ENCODE measurements around the gene MCFD2. TPM values are rescaled to one million over a fixed set of nuclear protein-coding genes. Genes with fewer than 3 reads are reported as not detected.
A peak's percentile ranks its signal among the peaks of the same experiment; 100 is the strongest.

The MCFD2 gene
- total and polyA plus RNA-seq, 8 donors, result 20.1 to 180 (median 101) TPM

DNA sequence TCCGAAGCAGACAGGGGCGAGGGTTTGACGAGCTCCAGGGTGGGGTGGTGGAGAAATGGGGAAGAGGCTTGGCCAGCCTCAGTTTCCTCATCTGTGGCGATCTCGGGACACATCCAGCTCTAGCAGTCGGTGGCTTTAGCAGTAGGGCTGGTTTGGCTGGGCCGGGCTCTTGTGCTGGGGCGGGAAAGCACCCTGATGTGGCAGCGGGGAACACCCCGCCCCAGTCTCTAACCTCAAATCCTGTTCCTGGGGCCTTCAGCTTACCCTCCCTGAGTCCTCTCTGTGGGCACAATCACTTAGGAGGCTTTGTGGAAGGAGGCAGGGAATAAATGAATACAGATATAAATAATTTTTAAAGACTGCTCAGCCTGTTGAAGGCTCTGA lies 26.5 kb upstream of the MCFD2 start:
- FAIRE-seq (no peak), DNase-seq (peak in 5 of 6 donors; percentile 38 to 79 (median 50)), ATAC-seq (peak; percentile 19 to 63 (median 41))
- Histone ChIP-seq H3K27ac (peak overlapping the region in 3 of 4 donors; percentile 83 to 88 (median 87)), H3K4me1 (peaks cover 12 to 21% (median 14%) of the 10 kb centered on the region in 3 donors), H3K27me3 (no peaks in the 10 kb centered on the region), H3K9me3 (no peaks in the 10 kb centered on the region), H3K36me3 (no peaks in the 10 kb centered on the region), H3K4me3 (peak overlapping the region; percentile 75 to 96 (median 88))
- 1 to 4% methylated on average over 10 of the region's 10 CpGs for WGBS, 2 donors
- intact Hi-C loops (cut with DNase I), result no loop called here
- TF ChIP-seq, protein P1, sequence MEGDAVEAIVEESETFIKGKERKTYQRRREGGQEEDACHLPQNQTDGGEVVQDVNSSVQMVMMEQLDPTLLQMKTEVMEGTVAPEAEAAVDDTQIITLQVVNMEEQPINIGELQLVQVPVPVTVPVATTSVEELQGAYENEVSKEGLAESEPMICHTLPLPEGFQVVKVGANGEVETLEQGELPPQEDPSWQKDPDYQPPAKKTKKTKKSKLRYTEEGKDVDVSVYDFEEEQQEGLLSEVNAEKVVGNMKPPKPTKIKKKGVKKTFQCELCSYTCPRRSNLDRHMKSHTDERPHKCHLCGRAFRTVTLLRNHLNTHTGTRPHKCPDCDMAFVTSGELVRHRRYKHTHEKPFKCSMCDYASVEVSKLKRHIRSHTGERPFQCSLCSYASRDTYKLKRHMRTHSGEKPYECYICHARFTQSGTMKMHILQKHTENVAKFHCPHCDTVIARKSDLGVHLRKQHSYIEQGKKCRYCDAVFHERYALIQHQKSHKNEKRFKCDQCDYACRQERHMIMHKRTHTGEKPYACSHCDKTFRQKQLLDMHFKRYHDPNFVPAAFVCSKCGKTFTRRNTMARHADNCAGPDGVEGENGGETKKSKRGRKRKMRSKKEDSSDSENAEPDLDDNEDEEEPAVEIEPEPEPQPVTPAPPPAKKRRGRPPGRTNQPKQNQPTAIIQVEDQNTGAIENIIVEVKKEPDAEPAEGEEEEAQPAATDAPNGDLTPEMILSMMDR (IDR thresholded peaks at IDR 0.05), result no peak

GRCh38 chr2:46939626-46940359 lies 24.2 kb upstream of the MCFD2 start:
- TF ChIP-seq, protein P1 (IDR thresholded peaks at IDR 0.05), result no peak
- Histone ChIP-seq H3K4me1 (peaks cover 12 to 21% (median 14%) of the 10 kb centered on the region in 3 donors), H3K36me3 (no peaks in the 10 kb centered on the region), H3K27ac (peak overlapping the region; percentile 83 to 93 (median 89)), H3K4me3 (peak overlapping the region in 2 of 4 donors; percentile 92 to 96), H3K27me3 (no peaks in the 10 kb centered on the region), H3K9me3 (no peaks in the 10 kb centered on the region)
- ATAC-seq (peak in 3 of 4 donors; percentile 3 to 32 (median 17)), FAIRE-seq (no peak), DNase-seq (peak in 2 of 6 donors; percentile 39 to 65)
- WGBS, 2 donors, result 41% methylated on average over 13 of the region's 13 CpGs
- intact Hi-C loops (cut with DNase I), result no loop called here

- no peaks in the 10 kb centered on the region for H3K27me3 ChIP-seq
- 46 to 61% methylated on average over 4 of the region's 4 CpGs for WGBS, 2 donors
- TF ChIP-seq, protein P1 (IDR thresholded peaks at IDR 0.05), result peak in 1 of 4 donors; percentile 24
- no peak overlapping the region for H3K27ac ChIP-seq
- peaks cover 5 to 15% (median 14%) of the 10 kb centered on the region in 3 donors for H3K4me1 ChIP-seq
- H3K9me3 ChIP-seq, result no peaks in the 10 kb centered on the region
- no peak overlapping the region for H3K4me3 ChIP-seq
- H3K36me3 ChIP-seq, result no peaks in the 10 kb centered on the region
- intact Hi-C loops (cut with DNase I), result no loop called here
- no peak for DNase-seq
- no peak for FAIRE-seq
- no peak for ATAC-seq
Observed at GRCh38 chr2:46937471-46937901, 21.9 kb upstream of the MCFD2 start.

GRCh38 chr2:46936566-46936965 lies 21.0 kb upstream of the MCFD2 start:
- TF ChIP-seq, protein P1 (IDR thresholded peaks at IDR 0.05), result no peak
- 94 to 98% methylated on average over 5 of the region's 5 CpGs for WGBS, 2 donors
- FAIRE-seq, result no peak

GRCh38 chr2:46935071-46935470 lies 19.5 kb upstream of the MCFD2 start:
- ATAC-seq (no peak), DNase-seq (no peak), FAIRE-seq (no peak)
- Histone ChIP-seq H3K4me3 (no peak overlapping the region), H3K27ac (no peak overlapping the region), H3K9me3 (no peaks in the 10 kb centered on the region), H3K4me1 (peaks cover 2 to 10% (median 9%) of the 10 kb centered on the region in 3 donors), H3K27me3 (no peaks in the 10 kb centered on the region), H3K36me3 (no peaks in the 10 kb centered on the region)
- intact Hi-C loops (cut with DNase I), result no loop called here
- TF ChIP-seq, protein P1 (IDR thresholded peaks at IDR 0.05), result no peak
- WGBS, 2 donors, result 87 to 93% methylated on average over 5 of the region's 5 CpGs

More at GRCh38 chr2:46936566-46936965, 21.0 kb upstream of the MCFD2 start:
- DNase-seq (no peak), ATAC-seq (no peak)
- no peaks in the 10 kb centered on the region for H3K27me3 ChIP-seq
- H3K9me3 ChIP-seq, result no peaks in the 10 kb centered on the region
- no peak overlapping the region for H3K27ac ChIP-seq
- peaks cover 5 to 14% (median 13%) of the 10 kb centered on the region in 3 donors for H3K4me1 ChIP-seq
- H3K4me3 ChIP-seq, result no peak overlapping the region
- no peaks in the 10 kb centered on the region for H3K36me3 ChIP-seq
- intact Hi-C loops (cut with DNase I), result no loop called here

Measured in pancreas (tissue), 10 donors.